Mammary epithelial cell (primary cell): ENCODE results near the gene TRIM43B.
"Not testable (repeated sequence)": the region's sequence is repeated elsewhere in the genome, so short reads cannot be mapped to it uniquely, and the experiment has no call there.

Experiments
- CTCF ChIP-seq, 2 donors: IDR thresholded peaks in 1 of 2; conservative IDR thresholded peaks in 1 of 2; 2 replicates each; pipeline ENCODE4 v1.5.1; 2011 to 2012; ENCODE audit warnings: inconsistent platforms in 2 of 2, low read length in 2 of 2, mild to moderate bottlenecking in 2 of 2, control low read depth in 1 of 2, low read depth in 1 of 2; ENCODE audit not compliant: insufficient read depth in 1 of 2; ENCODE audit errors: extremely low read depth in 1 of 2
- EZH2 ChIP-seq: IDR thresholded peaks from 2 replicates; pipeline ENCODE4 v1.6.1; 2012; ENCODE audit warnings: low read length, inconsistent platforms, borderline replicate concordance

GRCh38 chr2:95433373-95433772 lies 51.2 kb downstream of the TRIM43B start:
- TF ChIP-seq CTCF (conservative IDR thresholded peaks at IDR 0.05 in 1 of 2, IDR thresholded peaks at IDR 0.05 in 1 of 2; ENCODE audit: extremely low read depth in 1 of 2, insufficient read depth in 1 of 2, low read depth in 1 of 2, low read length in 2 of 2); EZH2: not testable (repeated sequence)
